Lower leg skin (tissue), 4 donors: ENCODE data around the gene AGBL1. TPM values are rescaled to one million over a fixed set of nuclear protein-coding genes. Genes with fewer than 3 reads are reported as not detected.

Source experiments
- DNase-seq, 2 donors: peaks; one replicate each; pipeline ENCODE4 v3.0.0-alpha.2; 2019; ENCODE audit warnings: low spot score in 2 of 2
- H3K4me3 ChIP-seq: fragments of 200-600 bp; sonication (generic); 2 replicates; pipeline ENCODE4 v1.5.1; 2017; ENCODE audit warnings: mild to moderate bottlenecking, low read depth; ENCODE audit not compliant: poor library complexity, severe bottlenecking
- POLR2A ChIP-seq, 2 donors: fragments of 450-650 bp; IDR thresholded peaks; one replicate each; pipeline ENCODE4 v1.6.1; 2016 to 2017; ENCODE audit warnings: antibody characterized with exemption in 2 of 2, mild to moderate bottlenecking in 1 of 2, moderate library complexity in 1 of 2
- WGBS, 2 donors: methylation state at CpG; one replicate each; pipeline ENCODE4 v1.1.5; 2018; 5-methylcytosine and 5-hydroxymethylcytosine counted together
- intact Hi-C: fragments of 100-400 bp; cut with DNase I; formaldehyde crosslinking; loops from one replicate; pipeline ENCODE4 v1.15.0; 2023; ENCODE audit warnings: low total_unique reads
- total RNA-seq, 4 donors: library from RNA; depleted of rRNA; stranded (reverse); fragments of >200 nt; gene quantifications; one replicate each; pipeline ENCODE4 v1.1.0, GENCODE V29; 2016
- TF ChIP-seq, protein P1 (sequence below), 3 donors: fragments of 450-650 bp; IDR thresholded peaks; one replicate each; pipeline ENCODE4 v1.5.1; 2016; ENCODE audit warnings: antibody characterized with exemption in 3 of 3, mild to moderate bottlenecking in 3 of 3, moderate library complexity in 2 of 3

Gene AGBL1
- total RNA-seq, 4 donors from 2014 or later, result 0.13 to 0.91 TPM; not detected in 2

DNA sequence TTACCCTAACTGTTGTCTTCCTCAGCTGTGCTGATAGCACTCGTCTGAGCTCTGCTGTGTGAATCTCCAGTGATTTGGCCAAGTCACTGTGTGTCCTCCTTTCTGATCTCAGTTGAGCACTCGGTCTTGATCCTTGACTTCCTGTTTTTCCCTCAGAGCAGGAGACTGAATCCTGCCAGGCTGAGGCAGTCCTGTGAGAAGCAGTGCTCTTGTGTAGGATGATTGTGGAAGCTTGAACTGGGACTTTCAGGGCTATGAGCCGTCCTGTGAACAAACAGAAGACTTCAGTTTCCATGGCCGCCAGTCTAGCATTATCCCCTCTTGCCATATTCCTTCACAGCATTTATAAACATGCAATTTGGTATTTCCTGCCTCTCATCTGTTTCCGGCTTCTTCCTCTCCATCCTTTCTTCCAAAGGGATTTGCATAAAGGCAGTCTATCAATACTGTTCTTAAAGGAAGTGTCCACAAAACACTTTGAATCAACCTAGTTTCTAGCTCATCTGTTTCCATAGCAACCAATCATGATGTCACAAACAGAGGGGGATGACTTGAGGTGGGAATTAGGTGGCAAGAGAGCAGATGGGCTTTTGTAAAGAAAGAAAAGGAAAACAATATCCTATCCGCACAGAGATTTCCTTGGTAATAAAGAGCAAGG, 237.2 kb downstream of the AGBL1 start:
- DNase-seq, result no peak
- WGBS, 2 donors, result 50 to 53% methylated on average over 6 of the region's 6 CpGs
- TF ChIP-seq POLR2A (IDR thresholded peaks at IDR 0.05), result no peak
- TF ChIP-seq, protein P1, sequence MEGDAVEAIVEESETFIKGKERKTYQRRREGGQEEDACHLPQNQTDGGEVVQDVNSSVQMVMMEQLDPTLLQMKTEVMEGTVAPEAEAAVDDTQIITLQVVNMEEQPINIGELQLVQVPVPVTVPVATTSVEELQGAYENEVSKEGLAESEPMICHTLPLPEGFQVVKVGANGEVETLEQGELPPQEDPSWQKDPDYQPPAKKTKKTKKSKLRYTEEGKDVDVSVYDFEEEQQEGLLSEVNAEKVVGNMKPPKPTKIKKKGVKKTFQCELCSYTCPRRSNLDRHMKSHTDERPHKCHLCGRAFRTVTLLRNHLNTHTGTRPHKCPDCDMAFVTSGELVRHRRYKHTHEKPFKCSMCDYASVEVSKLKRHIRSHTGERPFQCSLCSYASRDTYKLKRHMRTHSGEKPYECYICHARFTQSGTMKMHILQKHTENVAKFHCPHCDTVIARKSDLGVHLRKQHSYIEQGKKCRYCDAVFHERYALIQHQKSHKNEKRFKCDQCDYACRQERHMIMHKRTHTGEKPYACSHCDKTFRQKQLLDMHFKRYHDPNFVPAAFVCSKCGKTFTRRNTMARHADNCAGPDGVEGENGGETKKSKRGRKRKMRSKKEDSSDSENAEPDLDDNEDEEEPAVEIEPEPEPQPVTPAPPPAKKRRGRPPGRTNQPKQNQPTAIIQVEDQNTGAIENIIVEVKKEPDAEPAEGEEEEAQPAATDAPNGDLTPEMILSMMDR (IDR thresholded peaks at IDR 0.05), result no peak
- no peak overlapping the region for H3K4me3 ChIP-seq
- intact Hi-C loops, result no loop called here

DNA sequence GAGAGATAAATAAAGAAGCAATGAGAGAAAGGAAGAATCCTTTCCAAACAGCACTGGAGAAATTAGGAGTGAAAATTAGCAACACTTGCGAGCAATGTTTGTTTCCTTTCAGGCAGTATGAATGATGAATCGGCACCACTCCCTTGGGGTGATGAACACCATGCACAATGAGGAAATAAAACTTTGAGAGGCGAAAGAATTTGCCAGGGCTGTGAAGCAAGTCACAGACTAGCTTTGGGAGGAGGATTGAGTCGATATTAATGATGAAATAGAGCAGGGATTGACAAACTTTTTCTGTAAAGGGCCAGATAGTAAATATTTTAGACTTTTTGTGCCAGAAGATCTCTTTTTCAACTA, 237.7 kb downstream of the AGBL1 start:
- no peak for DNase-seq
- no peak overlapping the region for H3K4me3 ChIP-seq
- WGBS, 2 donors, result 47 to 61% methylated on average over 4 of the region's 4 CpGs
- TF ChIP-seq, protein P1 (IDR thresholded peaks at IDR 0.05), result no peak
- TF ChIP-seq POLR2A (IDR thresholded peaks at IDR 0.05), result no peak
- intact Hi-C loops, result no loop called here

DNA sequence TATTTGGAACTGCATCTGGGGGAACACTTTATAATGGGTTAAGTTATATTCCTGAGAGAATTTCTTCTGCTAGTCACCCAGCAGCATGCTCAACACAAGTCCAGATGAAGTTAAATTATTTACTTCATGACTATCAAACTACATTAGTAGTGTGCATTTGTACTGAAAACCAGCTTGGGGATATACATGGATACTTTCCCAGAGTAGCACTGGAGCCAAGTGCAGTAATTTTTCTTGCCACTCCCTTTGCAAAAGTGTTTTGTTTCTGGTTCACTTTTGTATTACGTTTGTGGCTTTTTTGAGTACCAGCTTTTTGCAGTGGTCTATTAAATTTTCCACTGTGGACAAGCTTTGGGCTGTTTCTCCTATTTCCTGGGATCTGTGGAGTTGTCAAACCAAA, 243.0 kb downstream of the AGBL1 start:
- H3K4me3 ChIP-seq, result no peak overlapping the region
- intact Hi-C loops, result no loop called here
- TF ChIP-seq POLR2A (IDR thresholded peaks at IDR 0.05), result no peak
- TF ChIP-seq, protein P1 (IDR thresholded peaks at IDR 0.05), result no peak
- WGBS, 2 donors, result 65 to 68% methylated on average over 1 of the region's 1 CpG
- no peak for DNase-seq

DNA sequence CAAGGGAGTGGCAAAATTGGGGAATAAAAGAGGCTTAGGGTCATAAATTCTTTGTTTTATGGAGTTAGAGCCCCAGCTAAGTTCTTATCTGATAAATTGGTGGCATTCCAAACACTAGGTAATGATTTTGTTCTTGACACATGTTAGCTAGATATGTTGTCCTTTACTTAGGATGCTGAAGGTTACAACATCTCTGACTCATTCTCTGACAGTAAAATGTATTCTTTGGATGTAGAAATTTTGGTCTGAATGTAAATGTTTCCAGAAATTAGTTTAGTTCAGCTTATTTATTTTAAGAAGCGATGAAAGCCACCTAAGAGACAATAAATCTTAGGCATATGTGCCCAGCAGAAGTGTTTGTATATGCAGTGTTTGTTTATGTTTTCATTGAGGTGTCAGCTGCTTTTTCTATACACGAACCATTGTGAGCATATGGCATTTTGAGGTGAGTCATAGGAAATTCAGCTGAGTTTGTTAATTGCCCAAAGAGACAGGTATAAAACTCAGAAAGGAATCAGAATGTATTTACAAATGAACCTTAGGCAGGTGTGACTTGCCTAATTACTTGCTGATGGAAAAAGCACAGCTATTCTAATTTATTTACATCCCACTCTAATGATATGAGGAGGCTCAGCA, 247.7 kb downstream of the AGBL1 start:
- intact Hi-C loops, result no loop called here
- DNase-seq, result no peak
- H3K4me3 ChIP-seq, result no peak overlapping the region
- no peak for TF ChIP-seq POLR2A (IDR thresholded peaks at IDR 0.05)
- TF ChIP-seq, protein P1 (IDR thresholded peaks at IDR 0.05), result no peak
- WGBS, 2 donors, result 49 to 53% methylated on average over 2 of the region's 2 CpGs

DNA sequence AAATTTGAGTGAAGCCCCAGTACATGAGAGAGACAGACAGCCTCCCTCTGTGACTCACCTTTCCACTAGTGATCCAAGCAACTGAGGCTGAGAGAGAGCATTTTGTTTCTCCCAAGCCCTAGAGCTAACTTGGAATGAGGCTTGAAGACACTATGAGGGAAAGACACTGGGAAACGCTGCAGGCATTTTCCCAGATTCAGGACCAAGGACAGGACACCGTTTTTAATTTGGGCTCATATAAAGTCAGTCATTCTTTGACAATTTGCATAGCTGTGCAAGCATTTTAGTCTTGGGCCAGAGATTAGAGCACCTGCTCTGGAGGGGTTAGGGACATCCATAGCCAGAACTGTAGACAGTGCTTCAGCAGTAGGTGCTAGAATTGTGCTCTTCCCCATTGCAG, 249.0 kb downstream of the AGBL1 start:
- no peak overlapping the region for H3K4me3 ChIP-seq
- intact Hi-C loops, result no loop called here
- 65 to 66% methylated on average over 2 of the region's 2 CpGs for WGBS, 2 donors

More for the DNA sequence above, 249.0 kb downstream of the AGBL1 start:
- DNase-seq, result no peak
- TF ChIP-seq, protein P1 (IDR thresholded peaks at IDR 0.05), result no peak
- no peak for TF ChIP-seq POLR2A (IDR thresholded peaks at IDR 0.05)
